Ovary (tissue), 3 donors: ENCODE measurements around the gene HMSD.

Source experiments
- CTCF ChIP-seq, 3 donors: fragments of 450-650 bp in 2 of 3; fragments of 200-600 bp in 1 of 3; IDR thresholded peaks; one replicate each; pipeline versions ENCODE4 v1.5.1 to v1.8.0; 2016 to 2022; ENCODE audit warnings: antibody characterized with exemption in 3 of 3, mild to moderate bottlenecking in 1 of 3
- EP300 ChIP-seq: sonication (generic); formaldehyde crosslinking; IDR thresholded peaks from one replicate; pipeline ENCODE4 v1.6.1; 2017; ENCODE audit warnings: antibody characterized with exemption
- POLR2A ChIP-seq: fragments of 450-650 bp; IDR thresholded peaks from one replicate; pipeline ENCODE4 v1.6.1; 2017; ENCODE audit warnings: antibody characterized with exemption, mild to moderate bottlenecking, moderate library complexity
- donor health status: DM: no; HTN: no; CAD: no.

GRCh38 chr18:63930773-63931354 lies 18.2 kb upstream of the HMSD start:
- TF ChIP-seq CTCF (IDR thresholded peaks at IDR 0.05): no peak
- no peak for TF ChIP-seq POLR2A
- TF ChIP-seq EP300: no peak
